OCI-M1 (cell line): Measurements from ENCODE around the gene NEAT1.

Source experiments
- DNase-seq: peaks from one replicate; lab custom pipeline; 2025; lab: John Stamatoyannopoulos, UW

The NEAT1 gene

DNA sequence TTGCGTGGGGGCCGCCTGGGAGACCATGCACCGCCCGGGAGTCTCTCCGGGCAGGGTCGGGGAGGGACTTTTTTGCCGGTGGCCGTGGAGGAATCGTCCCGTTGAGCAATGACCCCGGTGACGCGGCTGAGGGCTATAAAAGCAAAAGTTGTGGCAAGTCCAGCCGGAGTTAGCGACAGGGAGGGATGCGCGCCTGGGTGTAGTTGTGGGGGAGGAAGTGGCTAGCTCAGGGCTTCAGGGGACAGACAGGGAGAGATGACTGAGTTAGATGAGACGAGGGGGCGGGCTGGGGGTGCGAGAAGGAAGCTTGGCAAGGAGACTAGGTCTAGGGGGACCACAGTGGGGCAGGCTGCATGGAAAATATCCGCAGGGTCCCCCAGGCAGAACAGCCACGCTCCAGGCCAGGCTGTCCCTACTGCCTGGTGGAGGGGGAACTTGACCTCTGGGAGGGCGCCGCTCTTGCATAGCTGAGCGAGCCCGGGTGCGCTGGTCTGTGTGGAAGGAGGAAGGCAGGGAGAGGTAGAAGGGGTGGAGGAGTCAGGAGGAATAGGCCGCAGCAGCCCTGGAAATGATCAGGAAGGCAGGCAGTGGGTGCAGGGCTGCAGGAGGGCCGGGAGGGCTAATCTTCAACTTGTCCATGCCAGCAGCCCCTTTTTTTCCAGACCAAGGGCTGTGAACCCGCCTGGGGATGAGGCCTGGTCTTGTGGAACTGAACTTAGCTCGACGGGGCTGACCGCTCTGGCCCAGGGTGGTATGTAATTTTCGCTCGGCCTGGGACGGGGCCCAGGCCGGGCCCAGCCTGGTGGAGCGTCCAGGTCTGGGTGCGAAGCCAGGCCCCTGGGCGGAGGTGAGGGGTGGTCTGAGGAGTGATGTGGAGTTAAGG lies at the start of gene NEAT1:
Gene NEAT1, plus strand, starts transcription at position 166 of the 883 bp plus-strand sequence.
- DNase-seq: peak; percentile 96

DNA sequence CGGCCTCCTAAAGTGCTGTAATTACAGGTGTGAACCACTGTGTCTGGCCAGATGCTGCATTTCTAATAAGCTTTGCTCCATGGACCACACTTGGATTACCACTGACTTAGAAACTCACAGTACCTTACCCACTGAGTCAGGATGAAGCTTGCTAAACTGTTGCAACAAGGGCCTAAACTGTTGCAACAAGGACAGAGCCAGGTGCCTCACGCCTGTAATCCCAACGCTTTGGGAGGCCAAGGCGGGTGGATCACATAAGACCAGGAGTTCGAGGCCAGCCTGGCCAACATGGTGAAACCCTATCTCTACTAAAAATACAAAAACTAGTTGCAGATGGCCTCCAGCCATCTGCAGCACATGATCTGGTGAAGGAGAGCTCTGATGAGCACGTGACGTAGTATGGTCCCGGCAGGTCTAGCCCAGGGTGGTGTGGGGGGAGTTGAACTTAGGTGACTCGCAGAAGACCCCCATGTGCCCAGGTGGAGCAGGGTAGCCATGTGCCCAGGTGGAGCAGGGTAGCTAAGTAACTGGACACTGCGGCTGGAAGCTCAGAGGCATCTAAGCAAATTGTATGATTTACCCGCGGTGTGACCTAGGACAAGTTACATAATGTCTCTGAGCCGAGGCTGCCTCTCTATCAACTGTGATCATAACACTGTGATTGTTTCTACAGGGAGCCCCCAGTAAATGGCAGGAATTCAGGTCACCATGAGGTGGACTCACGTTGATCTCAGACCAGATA lies 48.6 kb upstream of the NEAT1 start:
- DNase-seq: no peak

DNA sequence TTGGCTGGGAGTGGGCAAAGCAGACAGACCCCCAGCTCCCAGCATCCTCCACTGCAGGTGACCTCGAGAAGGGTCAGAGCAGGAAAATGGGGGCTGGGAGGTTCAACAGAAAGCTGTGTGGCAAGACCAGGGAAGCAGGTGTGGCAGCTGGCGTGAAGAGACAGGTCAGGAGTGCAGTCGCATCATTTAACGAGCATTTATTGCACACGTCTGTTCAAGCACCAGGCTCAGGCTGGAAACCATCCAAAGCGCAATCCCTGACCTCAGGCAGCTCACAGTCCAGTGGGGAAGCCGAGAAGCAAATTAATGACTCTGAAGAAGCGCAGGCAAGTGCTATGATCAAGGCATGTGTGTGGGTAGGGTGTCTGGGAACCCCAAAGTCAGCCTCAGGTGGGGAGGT lies 47.6 kb upstream of the NEAT1 start:
- DNase-seq: no peak

DNA sequence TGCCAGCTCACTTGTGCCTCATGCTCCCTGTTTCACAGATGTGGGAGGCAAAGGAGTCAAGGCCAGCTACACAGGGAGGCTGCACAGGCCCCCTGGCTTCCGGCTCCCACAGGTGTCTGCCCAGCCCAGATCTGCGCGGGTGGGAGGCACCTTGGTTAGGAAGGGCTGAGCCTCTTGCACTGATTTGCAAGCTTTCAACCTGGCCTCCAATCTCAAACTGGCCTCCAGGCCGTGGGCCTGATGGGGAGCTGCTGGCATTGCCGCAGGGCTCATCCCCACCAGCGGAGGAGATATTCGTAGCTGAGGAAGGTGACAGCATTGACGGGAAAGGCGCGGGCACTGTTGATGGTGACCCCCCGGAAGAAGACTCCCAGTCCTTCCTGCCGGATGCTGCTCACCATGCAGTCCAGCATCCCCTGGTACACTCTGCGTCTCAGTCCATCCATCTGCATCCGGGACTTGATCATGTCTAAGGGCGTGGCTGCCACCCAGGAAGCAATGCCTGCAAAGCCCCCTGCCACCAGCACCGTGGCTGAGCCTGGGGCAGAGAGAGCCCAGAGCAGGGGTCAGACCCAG lies 46.4 kb upstream of the NEAT1 start:
- no peak for DNase-seq

DNA sequence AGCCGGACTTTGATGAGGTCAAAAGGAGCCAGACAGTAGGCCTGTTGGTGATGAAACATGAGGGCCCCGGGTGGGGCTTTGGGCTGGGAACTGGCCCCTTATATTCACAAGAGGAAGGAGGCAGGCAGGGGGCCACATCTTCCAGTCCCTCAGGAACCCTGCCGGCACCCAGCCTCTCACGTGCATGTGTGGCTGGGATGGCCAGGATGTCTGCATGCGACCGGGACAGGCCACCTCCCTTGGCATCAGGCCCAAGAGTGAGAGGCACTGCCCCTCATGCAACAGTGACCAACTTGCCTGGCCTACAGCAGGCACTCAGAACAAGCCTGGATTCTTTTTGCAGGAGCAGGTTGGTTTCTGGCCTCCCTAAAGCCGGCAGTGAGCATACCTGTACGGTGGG lies 45.6 kb upstream of the NEAT1 start:
- no peak for DNase-seq

DNA sequence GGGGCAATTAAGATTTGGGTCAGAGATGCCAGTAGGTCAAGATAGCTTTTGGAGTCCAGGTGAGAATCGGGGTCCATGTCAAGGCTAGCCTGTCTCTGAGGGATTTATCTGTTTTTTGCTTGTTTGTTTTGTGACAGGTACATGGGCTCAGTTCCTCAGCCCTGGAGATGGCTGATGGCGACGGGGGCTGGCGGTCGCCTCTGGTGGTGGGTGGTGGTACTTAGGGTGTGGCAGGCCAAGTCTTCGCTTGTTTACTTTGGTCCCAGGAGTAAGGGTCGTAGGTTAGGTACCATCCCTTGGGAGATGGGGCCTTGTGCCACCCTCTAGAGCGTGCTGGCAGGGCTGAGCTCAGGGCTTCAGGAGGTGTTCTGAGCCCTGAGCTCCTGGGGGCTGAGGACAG lies 44.8 kb upstream of the NEAT1 start:
- no peak for DNase-seq

DNA sequence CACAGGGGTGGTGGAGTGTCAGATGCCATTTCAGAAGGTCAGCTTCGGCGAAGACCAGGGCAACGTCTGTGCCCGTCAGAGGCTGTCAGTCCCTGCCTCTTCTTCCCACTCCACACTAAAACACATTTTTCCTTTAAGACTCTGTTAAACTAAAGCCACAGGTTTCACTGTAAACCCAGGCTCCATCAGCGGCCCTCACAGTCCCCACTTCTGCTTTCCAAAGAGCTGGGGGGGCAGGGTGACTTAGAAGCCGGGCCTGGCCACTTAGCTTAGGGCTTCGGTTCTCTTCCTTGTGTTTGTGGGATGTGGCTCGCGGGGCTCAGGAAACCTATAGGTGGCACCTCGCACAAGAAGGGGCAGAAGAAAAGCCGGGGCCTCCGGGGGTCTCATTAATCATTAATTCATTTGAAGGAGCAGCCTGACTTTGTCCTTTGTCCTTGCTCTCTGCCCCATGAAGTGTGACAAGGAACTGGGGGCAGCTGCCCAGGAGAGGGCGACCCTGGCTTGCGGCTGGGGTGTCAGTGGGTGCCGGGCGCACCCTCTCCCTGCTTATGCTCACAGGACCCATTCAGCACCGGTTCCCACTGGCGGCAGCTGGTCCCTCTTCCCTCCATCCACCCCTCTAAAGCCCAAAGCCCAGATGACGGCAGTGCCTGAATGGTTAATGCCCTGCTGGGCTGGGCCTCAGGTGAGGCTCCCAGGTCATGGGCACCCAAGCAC lies 44.2 kb upstream of the NEAT1 start:
- DNase-seq: peak; percentile 69

DNA sequence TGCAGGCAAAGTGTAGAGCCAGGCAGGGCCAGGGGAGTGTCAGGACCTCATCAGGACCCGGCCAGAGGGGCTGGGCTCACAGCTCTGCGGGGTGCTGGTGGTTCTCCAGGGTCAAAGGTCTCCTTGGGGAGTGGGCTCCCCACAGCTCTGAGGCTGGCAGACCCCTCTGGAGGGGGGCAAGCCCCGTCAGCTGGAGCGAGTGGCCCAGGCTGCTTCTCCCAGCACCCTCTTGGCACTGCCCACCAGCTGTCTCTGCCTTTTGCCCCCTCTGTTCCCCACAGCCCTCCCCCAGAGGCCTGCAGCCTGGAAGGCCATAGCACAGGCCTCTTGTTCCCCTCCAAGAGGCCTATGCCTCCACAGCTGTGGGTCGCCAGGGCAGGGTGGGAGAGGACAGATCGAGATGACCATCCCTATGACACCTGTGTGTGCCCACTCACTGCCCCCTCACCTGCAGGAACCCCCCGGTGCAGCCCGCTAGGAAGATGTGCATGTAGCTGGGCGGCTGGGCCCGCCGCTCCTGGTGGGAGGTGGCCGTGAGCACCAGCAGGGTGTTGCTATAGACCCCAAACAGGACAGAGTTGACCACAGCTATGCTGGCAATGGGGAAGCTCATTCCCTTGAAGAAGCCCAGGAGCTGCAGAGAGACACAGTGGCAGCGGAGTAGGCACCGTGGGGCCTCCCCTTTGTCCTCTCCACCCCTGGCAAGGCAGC lies 43.5 kb upstream of the NEAT1 start:
- no peak for DNase-seq

DNA sequence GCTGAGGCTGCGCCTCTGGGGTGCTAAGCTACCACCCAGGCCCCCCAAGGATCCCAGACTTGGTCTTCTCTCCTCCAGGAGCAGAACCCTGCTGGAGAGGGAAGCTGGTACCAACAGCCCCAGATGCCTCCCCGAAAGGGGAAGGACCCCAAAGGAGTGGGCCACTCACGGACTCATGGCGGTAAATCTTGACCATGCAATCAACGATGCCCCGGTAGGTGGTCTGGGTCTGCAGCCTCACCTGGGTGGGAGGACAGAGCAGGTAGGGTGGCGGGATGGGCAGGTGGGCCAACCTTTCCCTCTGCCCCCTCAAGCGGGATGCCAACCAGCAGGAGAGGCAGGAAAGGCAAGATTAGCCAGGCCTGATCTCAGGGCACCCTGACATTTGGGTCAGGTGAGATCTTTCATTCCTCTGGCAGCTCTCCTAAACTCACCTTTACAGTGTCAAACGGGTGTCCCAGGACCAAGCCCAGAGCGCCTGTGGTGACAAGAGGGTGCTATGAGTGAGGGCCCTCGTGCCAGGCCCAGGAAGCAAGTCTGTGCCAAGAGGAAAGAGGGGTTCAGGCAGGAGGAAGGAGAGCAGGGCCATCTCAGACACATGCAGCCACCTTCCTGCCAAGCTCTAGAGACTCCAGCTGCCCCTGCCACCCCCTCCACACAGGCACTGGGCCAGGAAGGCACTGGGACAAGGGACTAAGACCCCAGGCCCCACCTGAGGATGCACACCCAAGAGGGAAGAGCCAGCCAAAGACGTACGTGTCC lies 42.7 kb upstream of the NEAT1 start:
- DNase-seq: no peak

DNA sequence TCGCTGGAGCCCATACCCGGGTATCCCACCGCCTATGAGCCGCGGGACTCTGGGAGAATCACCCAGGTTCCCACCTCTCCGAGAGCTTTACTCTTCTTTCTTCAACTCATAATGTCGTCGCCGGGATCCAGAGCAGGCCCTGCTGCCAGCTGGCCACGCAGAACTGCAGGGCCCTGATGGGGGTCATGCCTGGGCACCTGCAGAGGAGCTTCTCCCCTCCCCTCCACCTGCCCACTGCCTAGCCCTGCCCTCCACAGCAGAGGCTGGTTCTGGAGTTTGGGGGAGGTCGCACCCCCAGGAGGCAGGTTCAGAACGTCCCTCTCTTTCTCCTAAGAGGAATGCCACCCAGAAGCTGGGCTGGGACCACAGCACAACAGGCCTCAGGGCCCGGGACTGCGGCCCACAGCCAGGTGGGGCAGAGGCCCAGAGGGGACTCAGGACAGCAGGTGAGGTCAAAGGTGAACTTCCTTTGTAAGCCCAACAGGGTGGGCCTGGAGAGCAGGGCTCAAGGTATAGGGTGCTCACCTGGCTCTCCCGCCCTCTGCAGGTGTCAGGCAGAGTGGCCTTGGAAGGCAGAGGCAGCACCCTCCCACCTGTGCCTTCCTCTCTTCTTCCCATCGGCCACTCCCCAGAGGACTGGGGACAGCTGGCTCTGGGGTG lies 42.0 kb upstream of the NEAT1 start:
- DNase-seq: no peak

DNA sequence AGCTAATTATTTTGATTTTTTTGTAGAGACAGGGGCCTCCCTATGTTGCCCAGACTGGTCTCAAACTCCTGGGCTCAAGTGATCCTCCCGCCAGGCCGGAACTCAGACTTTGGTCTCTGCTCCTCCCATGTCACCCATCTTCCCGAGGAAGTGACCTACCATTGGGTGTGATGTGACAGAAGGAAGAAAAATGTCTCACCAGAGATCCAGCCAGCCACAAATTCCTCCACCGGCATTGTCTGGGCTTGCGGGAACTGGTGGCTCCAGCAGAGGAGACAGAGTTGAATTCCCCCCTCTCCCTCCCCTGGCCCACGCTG lies 40.9 kb upstream of the NEAT1 start:
- DNase-seq: peak; percentile 81

DNA sequence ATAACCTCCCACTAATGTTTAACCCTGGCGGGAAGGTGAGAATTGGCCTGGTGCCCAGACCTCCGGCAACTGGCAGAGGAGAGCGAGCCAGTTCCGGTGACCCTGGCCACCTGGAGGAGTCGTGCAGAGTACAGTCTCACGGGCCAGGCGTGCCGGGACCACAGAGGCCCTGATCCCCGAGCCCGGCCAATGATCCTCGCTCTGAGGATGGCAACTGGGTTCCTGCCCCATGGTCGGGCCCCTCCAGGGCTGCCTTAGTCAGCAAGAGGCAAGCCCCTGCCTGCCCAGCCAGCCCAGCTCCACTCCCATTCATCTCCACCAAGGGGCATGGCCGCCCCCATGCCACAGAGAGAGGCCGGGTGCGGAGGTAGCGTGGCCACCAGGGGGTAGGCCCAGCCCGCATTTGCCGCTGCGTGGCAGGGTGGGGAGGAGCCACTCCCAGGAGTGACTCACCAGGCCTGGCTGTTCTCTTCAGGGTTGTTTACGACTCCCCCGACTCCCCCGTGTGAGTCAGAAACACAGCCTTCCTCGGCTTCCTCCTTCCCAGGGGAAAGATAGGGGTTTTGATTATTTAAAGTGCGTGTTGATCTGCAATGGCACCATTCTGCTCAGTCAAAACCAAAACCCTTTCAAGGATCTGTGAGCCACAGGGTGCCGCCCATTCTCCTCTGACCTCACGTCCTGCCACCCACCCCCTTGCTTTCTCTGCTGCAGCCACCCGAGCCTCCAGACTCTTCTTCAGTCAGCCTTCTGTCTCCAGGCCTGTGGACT lies 40.4 kb upstream of the NEAT1 start, which contains the start of gene SLC25A45:
Gene SLC25A45, minus strand, starts transcription at position 614 of the 771 bp plus-strand sequence. CDS start 695 bp downstream, outside the sequence.
- DNase-seq: peak; percentile 96

DNA sequence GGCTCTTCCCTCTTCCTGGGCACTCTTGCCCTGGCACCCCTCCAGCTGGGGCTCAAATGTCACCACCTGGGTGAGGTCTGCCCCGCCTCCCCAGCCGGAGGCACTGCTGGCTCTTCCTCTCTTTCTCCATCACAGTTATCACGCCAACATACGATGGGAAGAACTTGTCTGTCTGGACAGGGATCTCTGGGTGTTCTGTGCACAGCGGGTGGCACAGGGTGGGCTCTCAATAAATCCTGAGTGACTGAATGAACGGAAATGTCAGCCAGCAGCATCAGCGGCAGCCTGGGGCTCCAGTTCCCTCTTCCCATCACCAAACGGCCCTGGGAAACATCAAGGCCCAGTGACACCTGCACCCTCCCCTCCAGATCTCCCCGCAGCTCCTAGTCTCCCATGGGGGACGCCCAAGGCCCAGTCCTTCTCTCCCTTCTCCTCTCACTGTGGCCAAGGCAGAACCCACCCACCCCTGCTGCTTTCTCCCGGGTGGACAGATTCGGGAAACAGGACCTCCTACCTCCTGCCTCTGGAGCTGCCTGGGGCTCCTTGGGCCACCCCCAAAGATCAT lies 39.7 kb upstream of the NEAT1 start:
- peak; percentile 40 for DNase-seq

DNA sequence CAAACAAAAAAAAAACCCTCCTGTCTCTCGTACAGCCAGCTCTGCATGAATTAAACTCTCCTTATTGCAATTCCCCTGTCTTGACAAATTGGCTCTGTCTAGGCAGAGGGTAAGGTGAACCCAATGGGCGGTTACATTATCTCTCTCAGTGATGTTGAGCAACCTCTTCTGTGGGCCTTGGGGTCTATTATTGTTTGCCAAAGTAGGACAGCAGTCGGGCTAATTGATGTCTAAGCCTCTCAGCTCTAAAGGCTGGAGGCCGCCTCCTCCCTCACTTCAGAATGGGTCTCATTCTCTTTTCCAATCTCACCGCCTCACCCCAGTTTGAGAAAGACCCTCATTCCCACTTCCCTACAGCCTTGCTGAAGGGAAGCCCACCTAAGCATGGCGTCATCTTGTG lies 38.8 kb upstream of the NEAT1 start:
- no peak for DNase-seq

DNA sequence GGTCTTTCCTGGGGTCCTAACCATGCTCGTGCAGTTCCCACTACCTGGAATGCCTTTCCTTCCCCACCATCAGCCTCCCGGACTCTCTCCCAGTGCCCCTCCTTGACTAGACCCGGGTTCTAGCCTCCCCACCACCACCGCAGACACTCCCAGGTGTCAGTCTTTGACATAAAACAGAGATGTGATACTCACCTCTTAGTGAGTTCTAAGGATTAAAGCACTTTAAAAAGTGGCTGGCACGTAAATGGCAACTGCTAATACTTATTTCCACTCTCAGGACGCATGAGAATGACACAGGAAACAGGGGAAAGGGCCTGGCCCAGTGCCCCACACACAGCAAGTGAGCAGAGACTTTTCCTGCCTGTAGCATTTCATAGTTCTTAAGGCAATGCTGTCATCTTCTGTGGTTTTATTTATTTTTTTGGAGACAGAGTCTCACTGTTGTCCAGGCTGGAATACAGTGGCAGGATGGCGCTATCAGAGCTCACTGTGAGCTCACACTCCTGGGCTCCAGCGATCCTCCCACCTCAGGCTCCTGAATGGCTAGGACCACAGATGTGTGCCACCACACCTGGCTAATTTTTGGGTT lies 38.2 kb upstream of the NEAT1 start:
- no peak for DNase-seq

DNA sequence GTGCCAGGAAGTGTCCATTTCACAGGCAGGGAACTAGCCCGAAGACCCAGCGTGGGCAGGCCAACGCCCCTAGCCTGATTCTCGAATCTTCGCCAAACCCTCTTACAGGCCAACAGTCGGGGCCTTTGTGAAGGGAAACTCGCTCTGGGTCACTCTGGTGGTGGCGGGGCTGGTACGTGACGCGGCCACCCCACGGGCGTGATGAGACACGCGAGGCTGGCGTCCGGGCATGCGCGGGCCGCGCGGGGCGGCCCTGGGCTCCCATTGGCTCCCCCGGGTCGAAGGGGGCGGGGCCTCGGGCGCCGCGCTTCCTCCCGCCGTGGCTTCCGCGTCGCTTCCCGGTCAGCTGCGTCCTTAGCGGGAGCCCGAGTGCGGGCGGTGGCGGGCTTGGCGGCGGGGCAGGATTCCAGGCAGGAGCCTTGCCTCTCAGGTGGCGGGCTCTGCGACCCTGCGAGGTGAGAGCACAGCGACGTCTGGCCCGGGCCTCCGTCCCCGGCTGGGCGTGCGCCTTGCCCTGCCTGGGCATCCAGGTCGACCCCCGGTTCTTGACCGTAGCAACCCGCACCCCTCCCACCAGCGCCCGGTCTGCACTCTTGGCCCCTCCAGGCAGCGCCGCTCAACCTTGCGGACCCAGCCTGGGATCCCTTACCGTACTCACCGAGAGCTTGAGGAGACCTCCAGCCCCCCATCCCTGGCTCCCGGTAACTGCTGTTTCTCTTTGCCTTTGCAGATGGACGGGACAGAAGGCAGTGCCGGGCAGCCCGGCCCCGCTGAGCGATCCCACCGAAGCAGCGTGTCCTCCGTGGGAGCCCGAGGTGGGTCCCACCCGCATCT lies 36.1 kb upstream of the NEAT1 start, which contains the start of gene FRMD8:
Gene FRMD8, plus strand, starts transcription at position 331 of the 834 bp plus-strand sequence. Its CDS starts 400 bp downstream, at position 731.
- DNase-seq: peak; percentile 90

DNA sequence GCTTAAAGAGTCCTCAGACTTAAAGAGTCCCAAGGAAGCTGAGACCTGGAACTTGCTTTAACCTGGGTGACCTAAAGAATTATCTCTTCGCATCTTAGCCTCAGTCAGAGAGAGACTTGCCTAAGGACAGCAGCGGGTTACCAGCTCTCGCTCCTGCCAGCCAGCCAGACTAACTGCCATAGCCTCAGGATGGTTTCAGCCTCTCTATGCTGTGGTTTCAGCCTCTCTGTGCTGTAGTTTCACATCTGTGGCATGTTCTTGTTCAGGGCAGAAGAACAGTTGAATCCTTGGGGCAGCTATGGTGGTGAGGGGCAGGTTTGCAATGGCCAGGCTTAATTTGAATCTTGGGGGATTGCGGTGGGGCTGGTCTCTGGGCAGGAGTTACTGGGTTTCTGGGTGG lies 33.9 kb upstream of the NEAT1 start:
- DNase-seq: no peak
